ENCODE data around the gene HEPH. TPM values are rescaled to one million over a fixed set of nuclear protein-coding genes. Genes with fewer than 3 reads are reported as not detected.

HEPH gene
- total RNA-seq, 1 donor from 2014 or later = 106 TPM

DNA sequence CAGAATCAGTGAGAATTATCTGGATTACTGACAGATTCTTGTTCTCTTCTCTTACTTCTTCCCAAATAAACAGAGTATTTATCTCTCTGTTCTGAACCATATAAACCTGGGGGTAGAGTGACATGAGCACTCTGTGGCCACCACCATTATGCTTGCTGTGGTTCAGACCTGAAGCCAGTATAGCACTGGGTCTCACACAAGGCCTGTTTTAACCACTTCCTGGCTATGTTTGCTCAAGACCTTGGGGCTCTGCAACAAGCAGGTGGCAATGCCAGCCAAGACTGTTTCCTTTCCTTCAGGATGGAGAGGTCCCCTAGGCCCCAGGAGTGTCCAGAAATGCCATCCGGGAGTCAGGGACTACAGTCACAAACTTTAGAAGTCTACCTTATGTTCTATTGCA is 21.7 kb upstream of the HEPH start:
- Mint-ChIP-seq H3K4me1 (ENCODE audit: unreplicated experiment) (no peaks in the 10 kb centered on the region), H3K27me3 (ENCODE audit: unreplicated experiment) (no peaks in the 10 kb centered on the region), H3K27ac (ENCODE audit: unreplicated experiment) (no peak overlapping the region), H3K36me3 (ENCODE audit: low read depth, unreplicated experiment) (no peaks in the 10 kb centered on the region), H3K4me3 (ENCODE audit: unreplicated experiment) (no peak overlapping the region), H3K9me3 (ENCODE audit: unreplicated experiment) (no peaks in the 10 kb centered on the region)
- DNase-seq (ENCODE audit: low spot score) = no peak
- TF ChIP-seq, protein P1, sequence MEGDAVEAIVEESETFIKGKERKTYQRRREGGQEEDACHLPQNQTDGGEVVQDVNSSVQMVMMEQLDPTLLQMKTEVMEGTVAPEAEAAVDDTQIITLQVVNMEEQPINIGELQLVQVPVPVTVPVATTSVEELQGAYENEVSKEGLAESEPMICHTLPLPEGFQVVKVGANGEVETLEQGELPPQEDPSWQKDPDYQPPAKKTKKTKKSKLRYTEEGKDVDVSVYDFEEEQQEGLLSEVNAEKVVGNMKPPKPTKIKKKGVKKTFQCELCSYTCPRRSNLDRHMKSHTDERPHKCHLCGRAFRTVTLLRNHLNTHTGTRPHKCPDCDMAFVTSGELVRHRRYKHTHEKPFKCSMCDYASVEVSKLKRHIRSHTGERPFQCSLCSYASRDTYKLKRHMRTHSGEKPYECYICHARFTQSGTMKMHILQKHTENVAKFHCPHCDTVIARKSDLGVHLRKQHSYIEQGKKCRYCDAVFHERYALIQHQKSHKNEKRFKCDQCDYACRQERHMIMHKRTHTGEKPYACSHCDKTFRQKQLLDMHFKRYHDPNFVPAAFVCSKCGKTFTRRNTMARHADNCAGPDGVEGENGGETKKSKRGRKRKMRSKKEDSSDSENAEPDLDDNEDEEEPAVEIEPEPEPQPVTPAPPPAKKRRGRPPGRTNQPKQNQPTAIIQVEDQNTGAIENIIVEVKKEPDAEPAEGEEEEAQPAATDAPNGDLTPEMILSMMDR (IDR thresholded peaks at IDR 0.05; ENCODE audit: unreplicated experiment) = no peak

DNA sequence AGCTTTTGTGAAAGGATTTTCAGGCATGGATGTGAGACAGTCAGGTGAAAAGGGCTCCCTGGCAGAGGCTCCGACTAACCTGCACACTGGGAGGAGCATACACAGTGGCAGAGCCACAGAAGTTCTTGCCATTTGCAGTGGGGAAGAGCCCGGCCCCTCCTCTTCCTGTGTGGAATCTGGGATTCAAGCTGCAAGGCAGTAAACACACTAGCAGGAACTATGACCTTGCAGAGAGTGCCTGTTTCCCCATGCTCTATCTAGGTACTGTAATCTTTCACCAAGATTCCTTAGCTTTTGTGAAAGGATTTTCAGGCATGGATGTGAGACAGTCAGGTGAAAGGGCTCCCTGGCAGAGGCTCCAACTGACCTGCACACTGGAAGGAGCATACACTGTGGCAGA is 19.8 kb upstream of the HEPH start:
- no peaks in the 10 kb centered on the region for H3K27me3 Mint-ChIP-seq (ENCODE audit: unreplicated experiment)
- no peak for DNase-seq (ENCODE audit: low spot score)
- H3K9me3 Mint-ChIP-seq (ENCODE audit: unreplicated experiment) = no peaks in the 10 kb centered on the region
- H3K4me3 Mint-ChIP-seq (ENCODE audit: unreplicated experiment) = no peak overlapping the region
- no peak overlapping the region for H3K27ac Mint-ChIP-seq (ENCODE audit: unreplicated experiment)
- H3K36me3 Mint-ChIP-seq (ENCODE audit: low read depth, unreplicated experiment) = no peaks in the 10 kb centered on the region
- H3K4me1 Mint-ChIP-seq (ENCODE audit: unreplicated experiment) = no peaks in the 10 kb centered on the region
- TF ChIP-seq, protein P1 (IDR thresholded peaks at IDR 0.05; ENCODE audit: unreplicated experiment) = no peak

DNA sequence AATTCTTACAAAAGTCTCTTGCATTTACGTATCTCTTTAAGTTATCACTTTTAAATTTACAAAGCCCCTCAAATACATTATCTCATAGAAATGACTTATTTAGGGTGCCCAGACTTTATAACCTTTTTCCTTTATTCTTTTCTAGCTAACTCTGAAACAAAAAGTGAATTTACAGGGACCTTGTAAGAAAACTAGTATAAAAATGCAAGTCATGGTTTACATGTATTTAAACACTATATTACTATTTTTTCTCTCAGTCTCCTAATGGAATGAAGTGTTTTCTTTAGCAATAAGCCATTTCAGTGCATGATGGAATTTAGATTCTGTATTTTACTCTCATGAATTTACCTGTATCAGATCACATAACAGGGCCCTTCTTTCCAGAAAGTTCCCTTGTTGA is 14.5 kb upstream of the HEPH start:
- Mint-ChIP-seq H3K27ac (ENCODE audit: unreplicated experiment) (no peak overlapping the region), H3K4me3 (ENCODE audit: unreplicated experiment) (no peak overlapping the region), H3K27me3 (ENCODE audit: unreplicated experiment) (peaks cover 1% of the 10 kb centered on the region), H3K9me3 (ENCODE audit: unreplicated experiment) (no peaks in the 10 kb centered on the region), H3K36me3 (ENCODE audit: low read depth, unreplicated experiment) (no peaks in the 10 kb centered on the region), H3K4me1 (ENCODE audit: unreplicated experiment) (no peaks in the 10 kb centered on the region)
- no peak for DNase-seq (ENCODE audit: low spot score)
- TF ChIP-seq, protein P1 (IDR thresholded peaks at IDR 0.05; ENCODE audit: unreplicated experiment) = no peak

DNA sequence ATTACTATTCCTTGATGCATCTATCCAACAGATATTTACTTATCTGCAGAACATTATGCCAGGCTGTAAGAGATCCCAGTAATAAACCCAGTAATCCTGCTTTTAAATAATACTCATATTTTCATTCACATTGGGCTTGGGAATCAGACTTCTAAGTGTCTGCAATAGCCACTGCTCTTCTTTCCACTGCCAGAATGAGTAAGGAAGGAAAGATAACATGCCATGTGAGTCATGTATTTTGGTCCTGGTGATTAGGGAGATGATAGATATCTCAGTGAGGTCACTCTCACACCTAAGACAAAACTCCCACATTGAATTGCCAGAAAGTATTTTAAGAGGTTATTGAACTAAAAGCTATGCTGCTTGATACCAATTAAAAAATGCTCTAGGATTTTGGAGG is 13.9 kb upstream of the HEPH start:
- Mint-ChIP-seq H3K4me1 (ENCODE audit: unreplicated experiment) (no peaks in the 10 kb centered on the region), H3K27ac (ENCODE audit: unreplicated experiment) (no peak overlapping the region), H3K36me3 (ENCODE audit: low read depth, unreplicated experiment) (no peaks in the 10 kb centered on the region), H3K9me3 (ENCODE audit: unreplicated experiment) (no peaks in the 10 kb centered on the region), H3K4me3 (ENCODE audit: unreplicated experiment) (no peak overlapping the region), H3K27me3 (ENCODE audit: unreplicated experiment) (peaks cover 1% of the 10 kb centered on the region)
- TF ChIP-seq, protein P1 (IDR thresholded peaks at IDR 0.05; ENCODE audit: unreplicated experiment) = no peak
- no peak for DNase-seq (ENCODE audit: low spot score)

DNA sequence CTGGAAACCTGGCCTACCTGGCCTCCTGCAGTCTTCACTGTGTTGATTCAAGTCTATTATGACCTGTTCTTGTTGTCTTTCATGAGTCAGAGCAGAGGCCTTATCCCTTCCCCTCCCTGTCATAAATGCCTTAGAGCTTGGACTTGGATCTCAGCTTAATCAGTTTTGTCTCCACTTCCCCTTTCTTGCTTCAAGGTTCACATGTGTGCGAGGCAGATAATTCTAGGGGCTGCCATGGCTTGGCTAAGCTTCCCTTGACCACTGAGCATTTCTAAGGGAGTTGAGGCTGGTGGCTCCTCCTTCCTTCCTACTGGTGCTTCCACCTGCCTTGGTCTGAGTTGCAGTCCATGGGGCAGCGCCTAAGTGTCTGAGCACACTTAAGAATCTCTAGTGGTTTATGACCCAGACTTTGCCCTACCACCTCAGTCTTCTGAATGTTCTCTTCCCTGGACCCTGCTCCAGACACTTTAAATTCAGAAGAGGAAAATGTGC is 1.7 kb upstream of the HEPH start:
- Mint-ChIP-seq H3K4me1 (ENCODE audit: unreplicated experiment) (no peaks in the 10 kb centered on the region), H3K9me3 (ENCODE audit: unreplicated experiment) (no peaks in the 10 kb centered on the region), H3K36me3 (ENCODE audit: low read depth, unreplicated experiment) (peaks cover 4% of the 10 kb centered on the region), H3K4me3 (ENCODE audit: unreplicated experiment) (no peak overlapping the region), H3K27ac (ENCODE audit: unreplicated experiment) (no peak overlapping the region), H3K27me3 (ENCODE audit: unreplicated experiment) (peaks cover 2% of the 10 kb centered on the region)
- TF ChIP-seq, protein P1 (IDR thresholded peaks at IDR 0.05; ENCODE audit: unreplicated experiment) = no peak
- no peak for DNase-seq (ENCODE audit: low spot score)
